ENCODE measurements around the gene ANKFY1.
A peak's percentile ranks its signal among the peaks of the same experiment; 100 is the strongest.

Gene ANKFY1

DNA sequence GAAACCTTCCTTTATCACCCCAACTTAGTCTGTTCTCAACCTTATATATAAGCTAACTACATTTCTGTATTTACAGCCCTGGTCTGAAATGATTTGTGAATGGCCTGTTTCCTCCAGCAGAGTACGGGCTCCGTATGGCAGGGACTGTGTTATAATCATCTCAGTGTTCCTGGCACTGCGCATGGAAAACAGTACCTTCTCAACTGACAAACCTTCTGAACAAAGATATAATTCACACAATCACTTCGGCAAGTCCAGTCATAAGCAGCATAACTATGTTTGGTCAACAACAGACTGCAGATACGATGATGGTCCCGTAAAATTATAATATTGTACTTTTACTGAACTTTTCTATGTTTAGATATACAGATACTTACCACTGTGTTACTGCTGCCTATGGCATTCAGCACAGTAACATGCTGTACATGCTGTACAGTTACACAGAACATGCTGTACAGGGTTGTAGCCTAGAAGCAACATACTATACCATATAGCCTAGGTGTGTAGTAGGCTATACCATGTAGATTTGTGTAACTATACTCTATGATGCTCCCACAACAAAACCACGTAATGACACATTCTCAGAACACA is 30.0 kb downstream of the ANKFY1 start:
- Mint-ChIP-seq H3K4me1 (peaks cover 31% of the 10 kb centered on the region), H3K36me3 (ENCODE audit: low read depth) (peaks cover 41% of the 10 kb centered on the region), H3K27me3 (ENCODE audit: low read depth) (no peaks in the 10 kb centered on the region), H3K4me3 (no peak overlapping the region), H3K27ac (no peak overlapping the region), H3K9me3 (no peaks in the 10 kb centered on the region)
- TF ChIP-seq, protein P1, sequence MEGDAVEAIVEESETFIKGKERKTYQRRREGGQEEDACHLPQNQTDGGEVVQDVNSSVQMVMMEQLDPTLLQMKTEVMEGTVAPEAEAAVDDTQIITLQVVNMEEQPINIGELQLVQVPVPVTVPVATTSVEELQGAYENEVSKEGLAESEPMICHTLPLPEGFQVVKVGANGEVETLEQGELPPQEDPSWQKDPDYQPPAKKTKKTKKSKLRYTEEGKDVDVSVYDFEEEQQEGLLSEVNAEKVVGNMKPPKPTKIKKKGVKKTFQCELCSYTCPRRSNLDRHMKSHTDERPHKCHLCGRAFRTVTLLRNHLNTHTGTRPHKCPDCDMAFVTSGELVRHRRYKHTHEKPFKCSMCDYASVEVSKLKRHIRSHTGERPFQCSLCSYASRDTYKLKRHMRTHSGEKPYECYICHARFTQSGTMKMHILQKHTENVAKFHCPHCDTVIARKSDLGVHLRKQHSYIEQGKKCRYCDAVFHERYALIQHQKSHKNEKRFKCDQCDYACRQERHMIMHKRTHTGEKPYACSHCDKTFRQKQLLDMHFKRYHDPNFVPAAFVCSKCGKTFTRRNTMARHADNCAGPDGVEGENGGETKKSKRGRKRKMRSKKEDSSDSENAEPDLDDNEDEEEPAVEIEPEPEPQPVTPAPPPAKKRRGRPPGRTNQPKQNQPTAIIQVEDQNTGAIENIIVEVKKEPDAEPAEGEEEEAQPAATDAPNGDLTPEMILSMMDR (IDR thresholded peaks at IDR 0.05; ENCODE audit: unreplicated experiment in 3 of 3): no peak

DNA sequence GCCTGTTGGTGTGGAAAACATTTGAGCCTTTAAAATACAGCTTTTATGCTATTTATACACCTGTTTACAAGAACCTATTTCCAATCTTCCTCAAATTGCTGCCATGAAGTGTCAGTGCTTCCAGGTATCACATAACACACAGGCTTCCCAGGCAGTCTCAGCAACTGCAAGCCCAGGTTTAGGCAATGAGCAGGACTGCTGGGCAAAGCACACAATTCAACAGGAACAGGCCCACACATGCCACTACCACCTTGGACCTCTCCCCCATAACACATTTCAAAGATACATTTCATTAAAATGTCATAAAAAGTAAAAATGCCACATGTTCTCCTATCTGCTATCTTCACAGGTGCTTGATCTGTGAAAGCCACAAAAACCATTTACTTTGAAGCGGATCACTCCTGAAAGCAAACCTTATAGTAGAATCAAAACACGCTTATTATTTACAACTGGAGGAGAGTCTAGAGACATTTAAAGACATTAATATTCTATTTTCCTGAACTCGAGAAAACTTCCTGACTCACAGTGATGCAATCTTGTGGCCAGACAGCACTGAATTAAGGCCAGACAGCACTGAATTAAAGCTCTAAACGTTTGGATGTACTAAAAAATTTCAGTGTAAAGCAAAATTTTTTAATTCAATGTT is 31.5 kb downstream of the ANKFY1 start:
- no peak overlapping the region for H3K4me3 Mint-ChIP-seq
- peak overlapping the region in 1 of 3 experiments; percentile 5 for H3K27ac Mint-ChIP-seq
- H3K9me3 Mint-ChIP-seq: no peaks in the 10 kb centered on the region
- no peaks in the 10 kb centered on the region for H3K27me3 Mint-ChIP-seq (ENCODE audit: low read depth)
- peaks cover 31% of the 10 kb centered on the region for H3K4me1 Mint-ChIP-seq
- peaks cover 46% of the 10 kb centered on the region for H3K36me3 Mint-ChIP-seq (ENCODE audit: low read depth)
- TF ChIP-seq, protein P1 (IDR thresholded peaks at IDR 0.05; ENCODE audit: unreplicated experiment in 3 of 3): no peak

DNA sequence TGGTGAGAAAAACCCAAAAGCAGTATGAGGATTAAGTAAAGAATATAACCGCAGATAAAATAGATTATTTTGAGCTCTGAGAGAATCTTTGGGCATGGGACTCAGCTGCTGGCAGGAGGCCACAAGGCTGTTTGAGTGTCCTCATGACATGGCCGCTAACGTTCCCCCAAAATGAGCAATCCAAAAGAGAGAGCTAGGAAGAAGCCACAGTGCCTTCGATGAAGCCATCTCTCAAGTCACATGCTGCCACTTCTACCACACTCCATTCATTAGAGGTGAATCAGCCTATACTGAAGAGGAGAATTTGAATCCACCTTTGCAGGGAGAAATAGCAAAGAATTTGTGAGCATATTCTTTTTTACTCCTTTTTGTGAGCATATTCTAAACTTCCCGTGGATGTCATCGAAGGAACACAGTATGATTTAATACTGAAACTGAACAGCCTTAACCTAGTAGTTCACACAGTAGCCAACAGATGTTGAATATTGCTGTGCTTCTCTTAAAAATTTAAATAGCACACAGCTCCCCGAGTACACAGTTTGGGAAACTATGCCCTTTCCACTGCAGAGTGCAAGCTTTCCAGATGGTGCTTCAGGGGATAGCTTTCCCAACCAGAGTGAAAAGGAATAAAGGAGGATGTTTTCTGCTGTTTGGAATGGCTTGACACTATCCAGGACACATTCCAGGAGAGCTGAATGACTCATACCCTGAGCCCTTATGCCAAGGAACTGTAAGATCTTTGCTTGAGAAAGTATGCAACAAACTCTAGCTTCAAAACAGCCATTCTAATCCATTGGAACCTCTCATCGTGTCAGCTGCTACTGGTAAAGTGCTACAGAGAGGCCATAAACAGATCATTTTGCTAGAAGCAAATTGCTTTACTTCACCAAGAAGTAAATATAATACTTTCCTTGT is 33.9 kb downstream of the ANKFY1 start:
- peaks cover 42% of the 10 kb centered on the region for H3K36me3 Mint-ChIP-seq (ENCODE audit: low read depth)
- H3K9me3 Mint-ChIP-seq: no peaks in the 10 kb centered on the region
- H3K4me3 Mint-ChIP-seq: peak overlapping the region in 1 of 3 experiments; percentile 22
- peaks cover 25% of the 10 kb centered on the region for H3K4me1 Mint-ChIP-seq
- TF ChIP-seq, protein P1 (IDR thresholded peaks at IDR 0.05; ENCODE audit: unreplicated experiment in 3 of 3): no peak
- peak overlapping the region; percentile 53 to 94 (median 90) for H3K27ac Mint-ChIP-seq
- no peaks in the 10 kb centered on the region for H3K27me3 Mint-ChIP-seq (ENCODE audit: low read depth)

DNA sequence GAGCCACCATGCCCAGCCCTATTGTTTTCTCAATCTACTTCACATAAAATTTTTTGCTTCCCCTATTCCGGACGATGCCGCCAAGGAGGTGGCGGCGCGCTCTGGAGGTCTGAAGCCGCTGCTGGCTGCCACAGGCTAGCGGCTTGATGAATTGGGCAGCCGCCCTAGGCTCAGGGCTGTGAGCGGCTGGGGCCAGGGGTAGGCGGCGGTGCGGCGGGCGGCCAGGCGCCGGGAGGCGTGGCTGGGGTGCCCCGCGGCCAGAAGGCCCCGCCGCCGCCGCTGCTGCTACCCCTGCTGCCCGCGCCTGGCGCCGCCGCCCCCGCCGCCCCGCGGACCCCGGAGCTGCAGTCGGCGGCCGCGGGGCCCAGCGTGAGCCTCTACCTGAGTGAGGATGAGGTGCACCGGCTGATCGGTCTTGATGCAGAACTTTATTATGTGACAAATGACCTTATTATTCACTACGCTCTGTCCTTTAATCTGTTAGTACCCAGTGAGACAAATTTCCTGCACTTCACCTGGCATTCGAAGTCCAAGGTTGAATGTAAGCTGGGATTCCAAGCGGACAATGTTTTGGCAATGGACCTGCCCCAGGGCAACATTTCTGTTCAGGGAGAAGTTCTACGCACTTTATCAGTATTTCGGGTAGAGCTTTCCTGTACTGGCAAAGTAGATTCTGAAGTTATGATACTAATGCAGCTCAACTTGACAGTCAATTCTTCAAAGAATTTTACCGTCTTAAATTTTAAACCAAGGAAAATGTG is 41.7 kb downstream of the ANKFY1 start:
- no peak overlapping the region for H3K27ac Mint-ChIP-seq
- H3K27me3 Mint-ChIP-seq (ENCODE audit: low read depth): no peaks in the 10 kb centered on the region
- peaks cover 27% of the 10 kb centered on the region for H3K36me3 Mint-ChIP-seq (ENCODE audit: low read depth)
- no peak overlapping the region for H3K4me3 Mint-ChIP-seq
- TF ChIP-seq, protein P1 (IDR thresholded peaks at IDR 0.05; ENCODE audit: unreplicated experiment in 3 of 3): no peak
- peaks cover 10% of the 10 kb centered on the region for H3K4me1 Mint-ChIP-seq
- H3K9me3 Mint-ChIP-seq: no peaks in the 10 kb centered on the region

DNA sequence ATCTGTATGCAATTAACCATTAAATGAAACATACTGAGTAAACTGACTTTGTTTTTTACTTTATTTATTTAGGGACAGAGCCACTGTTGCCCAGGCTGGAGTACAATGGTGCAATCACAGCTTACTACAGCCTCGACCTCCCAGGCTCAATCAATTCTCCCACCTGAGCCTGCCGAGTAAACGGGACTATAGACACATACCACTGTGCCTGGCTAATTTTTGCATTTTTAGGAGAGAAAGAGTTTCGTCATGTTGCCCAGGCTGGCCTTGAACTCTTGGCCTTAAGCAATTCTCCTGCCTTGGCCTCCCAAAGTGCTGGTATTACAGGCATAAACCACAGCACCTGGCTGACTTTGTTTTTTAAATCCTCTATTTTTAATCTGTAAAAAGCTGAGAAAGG is 42.6 kb downstream of the ANKFY1 start:
- TF ChIP-seq, protein P1 (IDR thresholded peaks at IDR 0.05; ENCODE audit: unreplicated experiment in 3 of 3): no peak
- H3K9me3 Mint-ChIP-seq: no peaks in the 10 kb centered on the region

More for the DNA sequence above, 42.6 kb downstream of the ANKFY1 start:
- Mint-ChIP-seq H3K36me3 (ENCODE audit: low read depth) (peaks cover 27% of the 10 kb centered on the region), H3K4me3 (no peak overlapping the region), H3K27me3 (ENCODE audit: low read depth) (no peaks in the 10 kb centered on the region), H3K4me1 (peaks cover 14% of the 10 kb centered on the region), H3K27ac (peak overlapping the region; percentile 87 to 94 (median 89))

Measured in nephron (organoid).